Measurements from ENCODE around the gene ATP11C. TPM values are rescaled to one million over a fixed set of nuclear protein-coding genes. Genes with fewer than 3 reads are reported as not detected.
"Not testable (repeated sequence)": the region's sequence is repeated elsewhere in the genome, so short reads cannot be mapped to it uniquely, and the experiment has no call there.

Gene ATP11C
- total RNA-seq, 2 experiments from 2014 or later, result 15.2 to 18.2 TPM

- H3K27me3 Mint-ChIP-seq, result peaks cover 20% of the 10 kb centered on the region
- Histone ChIP-seq H3K9me3 (ENCODE audit: control insufficient read depth in 1 of 2, insufficient read depth in 1 of 2, low read length in 2 of 2) (no peaks in the 10 kb centered on the region), H3K36me3 (ENCODE audit: insufficient read depth, low read length) (no peaks in the 10 kb centered on the region), H3K4me3 (ENCODE audit: low read length) (no peak overlapping the region), H3K27ac (ENCODE audit: low read depth in 1 of 2, low read length in 2 of 2) (no peak overlapping the region), H3K4me1 (ENCODE audit: insufficient read depth, low read length) (no peaks in the 10 kb centered on the region), H3K27me3 (ENCODE audit: control insufficient read depth in 1 of 2, insufficient read depth in 2 of 2, low read length in 2 of 2) (peaks cover 0 to 3% of the 10 kb centered on the region in 2 experiments)
- DNase-seq, result no peak
- no peak overlapping the region for H3K4me3 Mint-ChIP-seq
- H3K36me3 Mint-ChIP-seq (ENCODE audit: low read depth), result no peaks in the 10 kb centered on the region
- intact Hi-C loops (cut with DNase I, micrococcal nuclease), result no loop called here
- H3K4me1 Mint-ChIP-seq (ENCODE audit: low read depth), result no peaks in the 10 kb centered on the region
- no peak for TF ChIP-seq CTCF (IDR thresholded peaks at IDR 0.05)
- no peaks in the 10 kb centered on the region for H3K9me3 Mint-ChIP-seq
- POLR2A ChIA-PET, result no interaction called here
- H3K27ac Mint-ChIP-seq, result no peak overlapping the region
- CTCF ChIA-PET, result no interaction called here
- ATAC-seq (ENCODE audit: poor library complexity), result no peak
Observed at GRCh38 chrX:139967750-139968149, 34.9 kb upstream of the ATP11C start.

- peaks cover 0 to 3% of the 10 kb centered on the region in 2 experiments for H3K27me3 ChIP-seq (ENCODE audit: control insufficient read depth in 1 of 2, insufficient read depth in 2 of 2, low read length in 2 of 2)
- Mint-ChIP-seq H3K27ac (no peak overlapping the region), H3K4me1 (ENCODE audit: low read depth) (no peaks in the 10 kb centered on the region), H3K27me3 (peaks cover 20% of the 10 kb centered on the region), H3K9me3 (no peaks in the 10 kb centered on the region), H3K4me3 (no peak overlapping the region), H3K36me3 (ENCODE audit: low read depth) (no peaks in the 10 kb centered on the region)
- POLR2A ChIA-PET, result no interaction called here
- no peak for TF ChIP-seq CTCF (IDR thresholded peaks at IDR 0.05)
- H3K9me3 ChIP-seq (ENCODE audit: control insufficient read depth in 1 of 2, insufficient read depth in 1 of 2, low read length in 2 of 2), result no peaks in the 10 kb centered on the region
- peak in 1 of 14 experiments; percentile 1 for DNase-seq
- intact Hi-C loops (cut with DNase I, micrococcal nuclease), result no loop called here
- H3K4me3 ChIP-seq (ENCODE audit: low read length), result no peak overlapping the region
- CTCF ChIA-PET, result no interaction called here
- no peaks in the 10 kb centered on the region for H3K4me1 ChIP-seq (ENCODE audit: insufficient read depth, low read length)
- no peak for ATAC-seq (ENCODE audit: poor library complexity)
- H3K36me3 ChIP-seq (ENCODE audit: insufficient read depth, low read length), result no peaks in the 10 kb centered on the region
- H3K27ac ChIP-seq (ENCODE audit: low read depth in 1 of 2, low read length in 2 of 2), result no peak overlapping the region
Observed at GRCh38 chrX:139967300-139967699, 34.4 kb upstream of the ATP11C start.

- H3K4me3 ChIP-seq (ENCODE audit: low read length); intact Hi-C loops (cut with DNase I, micrococcal nuclease); H3K36me3 Mint-ChIP-seq (ENCODE audit: low read depth); H3K4me1 ChIP-seq (ENCODE audit: insufficient read depth, low read length); POLR2A ChIA-PET; H3K36me3 ChIP-seq (ENCODE audit: insufficient read depth, low read length); H3K27ac Mint-ChIP-seq; H3K27ac ChIP-seq (ENCODE audit: low read depth in 1 of 2, low read length in 2 of 2); H3K27me3 ChIP-seq (ENCODE audit: control insufficient read depth in 1 of 2, insufficient read depth in 2 of 2, low read length in 2 of 2); H3K9me3 ChIP-seq (ENCODE audit: control insufficient read depth in 1 of 2, insufficient read depth in 1 of 2, low read length in 2 of 2); H3K9me3 Mint-ChIP-seq; CTCF ChIA-PET; H3K4me1 Mint-ChIP-seq (ENCODE audit: low read depth); ATAC-seq (ENCODE audit: poor library complexity); H3K4me3 Mint-ChIP-seq: not testable (repeated sequence)
- peak in 2 of 14 experiments; percentile 2 to 6 for DNase-seq
- H3K27me3 Mint-ChIP-seq, result peaks cover 18% of the 10 kb centered on the region
Observed at GRCh38 chrX:139966159-139966558, 33.3 kb upstream of the ATP11C start.

- Histone ChIP-seq H3K27ac (ENCODE audit: low read depth in 1 of 2, low read length in 2 of 2) (no peak within 1 kb of the TSS), H3K4me1 (ENCODE audit: insufficient read depth, low read length) (no peaks in the 10 kb centered on the region), H3K4me3 (ENCODE audit: low read length) (no peak within 1 kb of the TSS), H3K27me3 (ENCODE audit: control insufficient read depth in 1 of 2, insufficient read depth in 2 of 2, low read length in 2 of 2) (peaks cover 0 to 3% of the 10 kb centered on the region in 2 experiments), H3K36me3 (ENCODE audit: insufficient read depth, low read length) (no peaks in the 10 kb centered on the region), H3K9me3 (ENCODE audit: control insufficient read depth in 1 of 2, insufficient read depth in 1 of 2, low read length in 2 of 2) (no peaks in the 10 kb centered on the region)
- Mint-ChIP-seq H3K27me3 (peaks cover 13% of the 10 kb centered on the region), H3K36me3 (ENCODE audit: low read depth) (no peaks in the 10 kb centered on the region), H3K4me1 (ENCODE audit: low read depth) (no peaks in the 10 kb centered on the region), H3K4me3 (no peak within 1 kb of the TSS), H3K27ac (no peak within 1 kb of the TSS), H3K9me3 (no peaks in the 10 kb centered on the region)
- ATAC-seq (ENCODE audit: poor library complexity) (no peak), DNase-seq (no peak)
- ChIA-PET POLR2A (no interaction called here), CTCF (no interaction called here)
- intact Hi-C loops (cut with DNase I, micrococcal nuclease), result no loop called here
- no peak for TF ChIP-seq CTCF (IDR thresholded peaks at IDR 0.05)
Observed at GRCh38 chrX:139965421-139965820, 32.6 kb upstream of the ATP11C start, which contains the start of gene CXorf66. CXorf66 (minus strand) TSS chrX:139965521; CDS start chrX:139965496, 25 bp downstream.

- DNase-seq; H3K4me1 Mint-ChIP-seq (ENCODE audit: low read depth); H3K36me3 ChIP-seq (ENCODE audit: insufficient read depth, low read length); H3K36me3 Mint-ChIP-seq (ENCODE audit: low read depth); H3K4me3 Mint-ChIP-seq; H3K4me1 ChIP-seq (ENCODE audit: insufficient read depth, low read length); H3K9me3 Mint-ChIP-seq; H3K27ac Mint-ChIP-seq; intact Hi-C loops (cut with DNase I, micrococcal nuclease); H3K27ac ChIP-seq (ENCODE audit: low read depth in 1 of 2, low read length in 2 of 2); POLR2A ChIA-PET; H3K9me3 ChIP-seq (ENCODE audit: control insufficient read depth in 1 of 2, insufficient read depth in 1 of 2, low read length in 2 of 2); ATAC-seq (ENCODE audit: poor library complexity); CTCF ChIA-PET; H3K4me3 ChIP-seq (ENCODE audit: low read length); H3K27me3 ChIP-seq (ENCODE audit: control insufficient read depth in 1 of 2, insufficient read depth in 2 of 2, low read length in 2 of 2); H3K27me3 Mint-ChIP-seq: not testable (repeated sequence)
Observed at GRCh38 chrX:139961091-139961490, 28.2 kb upstream of the ATP11C start.
